Measurements from ENCODE around the gene FBXO47.

DNA sequence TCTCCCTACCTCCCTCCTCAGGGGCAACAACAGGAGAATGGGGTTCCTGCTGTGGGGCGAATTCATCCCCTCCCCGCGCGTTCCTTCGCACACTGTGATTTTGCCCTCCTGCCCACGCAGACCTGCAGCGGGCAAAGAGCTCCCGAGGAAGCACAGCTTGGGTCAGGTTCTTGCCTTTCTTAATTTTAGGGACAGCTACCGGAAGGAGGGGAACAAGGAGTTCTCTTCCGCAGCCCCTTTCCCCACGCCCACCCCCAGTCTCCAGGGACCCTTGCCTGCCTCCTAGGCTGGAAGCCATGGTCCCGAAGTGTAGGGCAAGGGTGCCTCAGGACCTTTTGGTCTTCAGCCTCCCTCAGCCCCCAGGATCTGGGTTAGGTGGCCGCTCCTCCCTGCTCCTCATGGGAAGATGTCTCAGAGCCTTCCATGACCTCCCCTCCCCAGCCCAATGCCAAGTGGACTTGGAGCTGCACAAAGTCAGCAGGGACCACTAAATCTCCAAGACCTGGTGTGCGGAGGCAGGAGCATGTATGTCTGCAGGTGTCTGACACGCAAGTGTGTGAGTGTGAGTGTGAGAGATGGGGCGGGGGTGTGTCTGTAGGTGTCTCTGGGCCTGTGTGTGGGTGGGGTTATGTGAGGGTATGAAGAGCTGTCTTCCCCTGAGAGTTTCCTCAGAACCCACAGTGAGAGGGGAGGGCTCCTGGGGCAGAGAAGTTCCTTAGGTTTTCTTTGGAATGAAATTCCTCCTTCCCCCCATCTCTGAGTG lies 47.7 kb downstream of the FBXO47 start:
- TF ChIP-seq CTCF (IDR thresholded peaks at IDR 0.05) (no peak), POLR2A (IDR thresholded peaks at IDR 0.05) (no peak)
